Measurements from ENCODE around the gene LGALS9. TPM values are rescaled to one million over a fixed set of nuclear protein-coding genes. Genes with fewer than 3 reads are reported as not detected.
"Not testable (repeated sequence)": the region's sequence is repeated elsewhere in the genome, so short reads cannot be mapped to it uniquely, and the experiment has no call there.

Gene LGALS9
- polyA plus RNA-seq, 1 experiment = 2.4 TPM

- CTCF ChIA-PET = interaction anchor here (1.0 to 2.8 kb wide), 2 partner anchors 24 to 30 kb away, joined by 3 to 13 read pairs; no protein-coding TSS in a partner anchor
- H3K27me3 ChIP-seq (ENCODE audit: control insufficient read depth, insufficient read depth, low read length) = no peaks in the 10 kb centered on the region
- DNase-seq (ENCODE audit: low read depth) = no peak
- POLR2A ChIA-PET = no interaction called here
- TF ChIP-seq, protein P1, sequence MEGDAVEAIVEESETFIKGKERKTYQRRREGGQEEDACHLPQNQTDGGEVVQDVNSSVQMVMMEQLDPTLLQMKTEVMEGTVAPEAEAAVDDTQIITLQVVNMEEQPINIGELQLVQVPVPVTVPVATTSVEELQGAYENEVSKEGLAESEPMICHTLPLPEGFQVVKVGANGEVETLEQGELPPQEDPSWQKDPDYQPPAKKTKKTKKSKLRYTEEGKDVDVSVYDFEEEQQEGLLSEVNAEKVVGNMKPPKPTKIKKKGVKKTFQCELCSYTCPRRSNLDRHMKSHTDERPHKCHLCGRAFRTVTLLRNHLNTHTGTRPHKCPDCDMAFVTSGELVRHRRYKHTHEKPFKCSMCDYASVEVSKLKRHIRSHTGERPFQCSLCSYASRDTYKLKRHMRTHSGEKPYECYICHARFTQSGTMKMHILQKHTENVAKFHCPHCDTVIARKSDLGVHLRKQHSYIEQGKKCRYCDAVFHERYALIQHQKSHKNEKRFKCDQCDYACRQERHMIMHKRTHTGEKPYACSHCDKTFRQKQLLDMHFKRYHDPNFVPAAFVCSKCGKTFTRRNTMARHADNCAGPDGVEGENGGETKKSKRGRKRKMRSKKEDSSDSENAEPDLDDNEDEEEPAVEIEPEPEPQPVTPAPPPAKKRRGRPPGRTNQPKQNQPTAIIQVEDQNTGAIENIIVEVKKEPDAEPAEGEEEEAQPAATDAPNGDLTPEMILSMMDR (IDR thresholded peaks at IDR 0.05; ENCODE audit: insufficient read depth, low read depth, low read length) = no peak
- H3K4me3 ChIP-seq (ENCODE audit: low read depth, low read length) = no peak overlapping the region
- H3K36me3 ChIP-seq (ENCODE audit: control insufficient read depth, insufficient read depth, low read length) = peaks cover 9% of the 10 kb centered on the region; the same call in 1 of the 2 replicates
Measured at GRCh38 chr17:27624539-27624938, 6.4 kb upstream of the LGALS9 start.

GRCh38 chr17:27625856-27626255, 5.1 kb upstream of the LGALS9 start:
- TF ChIP-seq, protein P1 (IDR thresholded peaks at IDR 0.05; ENCODE audit: insufficient read depth, low read depth, low read length) = no peak
- ChIA-PET CTCF (interaction anchor here (0.6 to 1.3 kb wide), 4 partner anchors 20 to 112 kb away, joined by 3 to 8 read pairs (median 3); no protein-coding TSS in a partner anchor), POLR2A (no interaction called here)
- DNase-seq (ENCODE audit: low read depth) = no peak
- H3K36me3 ChIP-seq (ENCODE audit: control insufficient read depth, insufficient read depth, low read length) = peaks cover 9% of the 10 kb centered on the region; the same call in 1 of the 2 replicates
- H3K27me3 ChIP-seq (ENCODE audit: control insufficient read depth, insufficient read depth, low read length) = no peaks in the 10 kb centered on the region
- no peak overlapping the region for H3K4me3 ChIP-seq (ENCODE audit: low read depth, low read length)

DNA sequence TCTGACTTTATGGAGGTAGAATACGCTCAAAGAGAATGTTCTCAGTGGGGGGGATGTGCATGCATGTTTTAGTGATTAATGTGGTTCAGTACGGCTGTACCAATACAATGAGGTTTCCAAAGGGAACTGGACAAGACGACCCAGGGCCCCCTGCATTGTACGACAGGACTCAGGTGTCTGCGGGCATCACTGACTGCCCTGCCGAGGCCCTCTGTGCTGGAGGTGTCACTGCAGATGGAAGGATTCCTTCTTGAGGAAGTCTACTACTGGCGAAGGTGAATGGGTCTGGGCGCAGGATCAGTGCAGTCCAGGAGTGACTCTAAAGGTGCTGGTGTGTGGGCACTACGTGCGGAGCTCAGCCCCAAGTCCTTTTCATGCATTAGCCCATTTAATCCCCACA, 3.5 kb upstream of the LGALS9 start:
- Histone ChIP-seq H3K36me3 (ENCODE audit: control insufficient read depth, insufficient read depth, low read length) (peaks cover 5% of the 10 kb centered on the region; the same call in 1 of the 2 replicates), H3K27me3 (ENCODE audit: control insufficient read depth, insufficient read depth, low read length) (no peaks in the 10 kb centered on the region), H3K4me3 (ENCODE audit: low read depth, low read length) (no peak overlapping the region)
- CTCF ChIA-PET = no interaction called here
- TF ChIP-seq, protein P1 (IDR thresholded peaks at IDR 0.05; ENCODE audit: insufficient read depth, low read depth, low read length) = no peak
- POLR2A ChIA-PET = no interaction called here
- no peak for DNase-seq (ENCODE audit: low read depth)

DNA sequence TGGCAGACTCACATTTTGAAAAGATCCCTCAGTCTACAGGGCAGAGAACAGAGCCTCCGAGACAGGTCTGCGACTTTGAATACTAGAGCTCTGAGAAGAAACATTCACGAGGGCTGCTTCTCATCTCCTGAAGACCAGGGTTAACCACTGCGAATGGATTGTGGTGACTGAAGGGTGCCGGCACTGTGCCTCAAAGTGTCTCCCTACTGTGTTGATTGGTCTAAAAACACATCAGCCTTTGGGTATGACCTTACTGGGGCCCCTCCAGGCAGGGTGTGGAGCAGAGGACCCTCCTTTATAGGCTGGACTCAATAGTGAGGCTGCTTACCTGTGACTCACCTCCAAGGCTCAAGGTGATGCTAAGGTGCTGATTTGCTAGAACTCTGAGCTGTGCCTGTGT, 2.6 kb upstream of the LGALS9 start:
- no peak overlapping the region for H3K4me3 ChIP-seq (ENCODE audit: low read depth, low read length)
- peaks cover 4% of the 10 kb centered on the region; the same call in 1 of the 2 replicates for H3K36me3 ChIP-seq (ENCODE audit: control insufficient read depth, insufficient read depth, low read length)
- no peaks in the 10 kb centered on the region for H3K27me3 ChIP-seq (ENCODE audit: control insufficient read depth, insufficient read depth, low read length)
- no peak for DNase-seq (ENCODE audit: low read depth)
- TF ChIP-seq, protein P1 (IDR thresholded peaks at IDR 0.05; ENCODE audit: insufficient read depth, low read depth, low read length) = no peak
- CTCF ChIA-PET = interaction anchor here (1.4 kb wide), 1 partner anchor 26 kb away, joined by 3 read pairs; no protein-coding TSS in a partner anchor
- POLR2A ChIA-PET = no interaction called here

- POLR2A ChIA-PET; H3K4me3 ChIP-seq (ENCODE audit: low read depth, low read length); H3K27me3 ChIP-seq (ENCODE audit: control insufficient read depth, insufficient read depth, low read length); H3K36me3 ChIP-seq (ENCODE audit: control insufficient read depth, insufficient read depth, low read length): not testable (repeated sequence)
- DNase-seq (ENCODE audit: low read depth) = peak; percentile 73
- CTCF ChIA-PET = interaction anchor here (1.1 to 2.1 kb wide), 4 partner anchors 12 to 30 kb away, joined by 3 to 4 read pairs (median 3); no protein-coding TSS in a partner anchor
Measured at GRCh38 chr17:27629260-27629659, 1.7 kb upstream of the LGALS9 start.

DNA sequence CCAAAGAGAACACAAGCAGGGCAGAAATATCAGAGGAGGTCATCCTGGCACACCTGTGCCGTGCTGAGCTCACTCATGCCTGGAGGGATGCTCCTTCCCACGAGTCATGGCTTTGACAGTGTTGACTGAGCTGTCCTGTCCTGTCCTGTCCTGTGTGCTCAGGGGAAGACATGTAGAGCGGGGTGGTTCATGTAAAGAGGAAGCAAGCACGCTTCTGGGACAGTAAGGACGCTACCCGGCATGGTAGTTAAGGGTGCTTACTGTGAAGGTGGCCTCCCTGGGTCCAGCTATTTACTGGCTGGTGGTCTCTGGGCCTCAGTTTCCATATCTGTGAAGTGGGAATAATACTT, 398 bp downstream of the LGALS9 start:
- no peak for DNase-seq (ENCODE audit: low read depth)
- TF ChIP-seq, protein P1 (IDR thresholded peaks at IDR 0.05; ENCODE audit: insufficient read depth, low read depth, low read length) = no peak
- H3K27me3 ChIP-seq (ENCODE audit: control insufficient read depth, insufficient read depth, low read length) = no peaks in the 10 kb centered on the region
- ChIA-PET POLR2A (no interaction called here), CTCF (interaction anchor here (0.7 to 4.3 kb wide), 3 partner anchors 20 to 27 kb away, joined by 3 to 21 read pairs (median 7); no protein-coding TSS in a partner anchor)
- no peak overlapping the region for H3K4me3 ChIP-seq (ENCODE audit: low read depth, low read length)
- no peaks in the 10 kb centered on the region; the same call in 1 of the 2 replicates for H3K36me3 ChIP-seq (ENCODE audit: control insufficient read depth, insufficient read depth, low read length)
